Transverse colon (tissue), 3 donors: ENCODE measurements around the gene MMP19.

ENCODE experiments used
- CTCF ChIP-seq, 5 experiments: fragments of 200-600 bp in 3 of 5; fragments of 450-650 bp in 2 of 5; sonication (generic) in 3 of 5; IDR thresholded peaks; 1 replicate in 2 of 5; 2 replicates in 3 of 5; pipeline ENCODE4 v1.5.1; 2016 to 2017; ENCODE audit warnings: antibody characterized with exemption in 5 of 5, inconsistent platforms in 3 of 5, mild to moderate bottlenecking in 2 of 5, moderate library complexity in 1 of 5
- POLR2A ChIP-seq: fragments of 450-650 bp; IDR thresholded peaks from one replicate; pipeline ENCODE4 v1.6.1; 2016; ENCODE audit warnings: antibody characterized with exemption, mild to moderate bottlenecking, moderate library complexity

GRCh38 chr12:55789893-55790292 lies 52.8 kb downstream of the MMP19 start:
- no peak for TF ChIP-seq CTCF (IDR thresholded peaks at IDR 0.05)
- TF ChIP-seq POLR2A = no peak
